Medulla oblongata (tissue), 1 donor: ENCODE results near the gene SH3BGRL2.

Source experiments
- DNase-seq: peaks from one replicate; pipeline ENCODE4 v3.0.0-alpha.2; 2015; ENCODE audit errors: extremely low spot score

SH3BGRL2 gene

DNA sequence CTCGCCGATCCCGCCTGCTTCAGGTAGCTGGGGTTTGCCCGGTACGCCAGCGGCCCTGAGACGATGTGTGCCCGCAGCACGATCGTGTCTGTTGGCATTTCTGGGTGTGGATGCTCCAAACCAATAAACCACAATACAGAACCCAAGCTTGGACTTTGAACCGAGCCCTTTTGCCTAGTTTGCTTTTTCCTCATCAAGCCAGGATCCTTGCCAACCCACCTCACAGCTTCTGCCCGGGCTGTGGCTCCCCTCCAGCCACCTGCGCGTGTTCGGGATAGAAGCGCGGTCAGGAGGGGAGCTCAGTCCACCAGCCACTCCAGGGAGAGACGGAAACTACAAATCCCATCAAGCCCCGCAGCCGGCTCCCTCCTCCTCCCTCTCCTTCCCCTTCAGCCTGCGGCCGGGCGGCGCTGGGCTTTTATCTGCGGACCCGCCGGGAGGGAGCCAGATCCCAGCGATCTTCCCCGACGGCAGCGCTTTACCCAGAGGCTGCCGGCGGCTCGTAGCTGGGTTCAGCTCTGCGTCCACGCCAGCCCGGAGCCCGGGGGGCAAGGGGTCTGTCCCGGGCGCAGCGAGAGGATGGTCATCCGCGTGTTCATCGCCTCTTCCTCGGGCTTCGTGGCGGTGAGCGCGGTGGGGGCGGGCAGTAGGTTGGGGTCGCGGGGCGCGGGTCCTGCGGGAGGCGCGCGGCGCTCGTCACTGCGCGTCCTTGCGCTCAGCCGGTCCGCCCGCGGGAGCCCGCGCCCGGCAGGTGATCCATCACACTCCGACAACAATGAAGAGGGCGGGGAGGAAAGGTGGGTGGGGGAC lies at the start of gene SH3BGRL2:
Gene SH3BGRL2 (plus strand): TSS at position 447 of the 810 bp plus-strand sequence. CDS start 133 bp downstream, at position 580.
- peak; percentile 74 for DNase-seq

DNA sequence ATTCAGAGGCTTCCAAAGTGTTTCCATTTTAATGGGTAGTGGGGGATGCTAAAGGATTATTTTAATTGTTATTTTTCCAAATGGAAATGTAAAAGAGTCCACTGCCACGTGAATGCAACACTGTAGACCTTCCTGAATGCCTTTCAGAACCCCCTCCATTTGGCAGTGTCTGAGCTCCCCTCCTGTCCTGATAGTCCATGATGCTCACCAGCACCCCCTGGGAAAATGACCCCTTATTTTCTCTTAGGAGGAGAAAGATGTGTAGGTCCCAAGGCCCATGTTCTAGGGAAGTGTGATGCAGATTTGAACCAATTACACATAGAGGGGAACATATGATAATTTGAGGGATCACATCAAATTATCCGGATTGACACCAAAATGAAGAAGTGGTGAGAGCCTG lies 46.8 kb upstream of the SH3BGRL2 start:
- DNase-seq, result no peak

DNA sequence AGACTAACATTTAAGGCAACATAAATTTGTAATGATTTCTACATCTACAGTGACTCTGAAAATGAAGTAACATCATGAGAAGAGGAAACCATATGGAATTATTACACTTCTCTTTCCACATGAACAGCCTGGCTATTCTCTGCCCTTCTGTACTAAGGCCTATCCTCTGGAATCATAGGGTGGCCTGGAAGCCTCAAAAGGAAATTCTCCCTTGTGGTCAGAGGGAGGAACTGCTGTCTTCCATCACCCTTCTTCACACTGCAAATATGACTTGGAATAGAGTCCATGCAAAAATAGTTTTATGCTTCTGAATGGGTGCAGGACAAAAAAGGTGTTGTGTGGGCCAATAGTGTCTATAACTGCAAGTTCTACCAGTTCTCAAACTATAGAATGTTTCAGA lies 44.6 kb upstream of the SH3BGRL2 start:
- DNase-seq, result no peak

DNA sequence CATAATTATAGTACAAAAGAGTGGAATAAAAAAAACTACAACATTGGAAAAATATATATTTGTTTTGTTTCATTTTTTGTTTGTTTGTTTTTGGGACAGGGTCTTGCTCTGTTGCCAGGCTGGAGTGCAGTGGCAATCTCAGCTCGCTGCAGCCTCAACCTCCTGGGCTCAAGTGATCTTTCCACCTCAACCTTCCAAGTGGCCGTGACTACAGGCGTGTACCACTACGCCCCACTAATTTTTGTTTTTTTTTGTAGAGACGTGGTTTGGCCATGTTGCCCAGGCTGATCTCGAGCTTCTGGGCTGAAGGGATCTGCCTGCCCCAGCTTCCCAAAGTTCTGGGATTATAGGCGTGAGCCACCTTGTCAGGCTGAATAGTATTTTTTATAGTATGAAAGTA lies 41.4 kb upstream of the SH3BGRL2 start:
- no peak for DNase-seq

DNA sequence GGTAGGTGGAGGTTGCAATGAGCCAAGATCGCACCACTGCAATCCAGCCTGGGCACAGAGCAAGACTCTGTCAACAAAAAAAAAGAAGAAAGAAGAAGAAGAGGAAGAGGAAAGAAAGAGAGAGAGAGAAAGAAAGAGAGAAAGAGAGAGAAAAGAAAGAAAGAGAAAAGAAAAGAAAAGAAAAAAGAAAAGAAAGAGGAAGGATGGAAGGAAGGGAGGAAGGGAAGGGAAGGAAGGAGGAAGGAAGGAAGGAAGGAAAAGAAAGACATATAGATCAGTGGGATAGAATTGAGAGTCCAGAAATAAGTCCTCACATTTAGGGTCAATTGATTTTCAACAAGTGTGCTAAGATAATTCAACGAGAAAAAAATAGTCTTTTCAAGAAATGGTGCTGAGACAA lies 34.0 kb upstream of the SH3BGRL2 start:
- no peak for DNase-seq

DNA sequence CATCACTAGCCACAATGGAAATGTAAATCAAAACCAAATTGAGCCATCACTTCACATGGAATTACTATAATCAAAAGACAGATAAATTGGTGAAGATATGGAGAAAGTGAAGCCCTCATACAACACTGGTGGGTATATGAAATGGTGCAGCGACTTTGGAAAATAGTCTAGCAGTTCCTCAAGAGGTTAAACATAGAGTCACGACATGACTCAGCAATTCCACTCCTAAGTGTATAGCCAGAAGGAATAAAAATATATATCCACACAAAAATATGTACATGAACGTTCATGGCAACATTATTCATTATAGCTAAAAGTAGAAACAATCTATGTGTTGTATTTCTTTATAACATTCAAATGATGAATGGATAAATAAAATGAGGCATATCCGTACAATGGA lies 33.1 kb upstream of the SH3BGRL2 start:
- no peak for DNase-seq

DNA sequence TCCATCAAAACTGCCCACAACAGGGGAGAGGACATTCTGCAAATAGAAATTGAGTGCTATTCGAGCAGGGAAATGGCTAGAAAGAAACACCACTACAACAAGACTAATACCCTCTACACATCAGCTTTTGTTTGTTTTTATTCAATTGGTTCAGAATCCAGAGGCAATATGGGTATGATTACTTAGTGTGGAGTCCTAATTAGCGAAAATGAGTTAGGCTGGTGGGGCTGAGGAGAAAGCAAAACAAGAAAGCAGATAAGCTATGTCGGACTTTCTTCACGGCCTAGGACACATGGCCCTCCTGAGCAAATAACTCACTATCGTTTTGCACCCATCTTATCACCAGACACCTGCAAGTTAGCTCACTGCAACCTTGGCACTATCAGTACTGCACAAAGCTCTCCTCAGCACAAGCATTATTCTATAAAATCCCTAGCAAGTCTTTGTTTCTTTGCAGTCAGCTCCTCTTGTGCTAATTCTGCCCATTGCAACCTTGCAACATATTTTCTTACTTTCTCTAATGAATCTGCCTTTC lies 31.3 kb upstream of the SH3BGRL2 start:
- no peak for DNase-seq

DNA sequence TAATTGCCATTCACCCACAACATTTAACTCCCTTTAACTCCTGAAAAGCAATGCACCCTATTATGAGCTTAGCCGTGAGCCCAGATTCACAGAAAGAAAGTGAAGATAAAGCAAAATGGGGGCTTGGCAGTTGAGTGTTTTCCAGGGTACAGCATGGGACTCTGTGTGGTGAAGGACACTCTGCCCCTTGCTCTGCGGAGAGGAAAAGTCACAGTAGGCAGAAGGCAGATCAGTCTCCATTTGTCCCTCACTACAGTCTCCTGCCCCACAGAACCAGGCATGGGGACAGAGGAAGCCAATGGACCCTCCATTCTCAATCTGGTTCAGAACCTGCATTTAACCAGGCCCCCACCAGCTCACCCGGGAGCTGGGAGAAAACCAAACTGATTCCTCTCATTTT lies 30.8 kb upstream of the SH3BGRL2 start:
- DNase-seq, result no peak

DNA sequence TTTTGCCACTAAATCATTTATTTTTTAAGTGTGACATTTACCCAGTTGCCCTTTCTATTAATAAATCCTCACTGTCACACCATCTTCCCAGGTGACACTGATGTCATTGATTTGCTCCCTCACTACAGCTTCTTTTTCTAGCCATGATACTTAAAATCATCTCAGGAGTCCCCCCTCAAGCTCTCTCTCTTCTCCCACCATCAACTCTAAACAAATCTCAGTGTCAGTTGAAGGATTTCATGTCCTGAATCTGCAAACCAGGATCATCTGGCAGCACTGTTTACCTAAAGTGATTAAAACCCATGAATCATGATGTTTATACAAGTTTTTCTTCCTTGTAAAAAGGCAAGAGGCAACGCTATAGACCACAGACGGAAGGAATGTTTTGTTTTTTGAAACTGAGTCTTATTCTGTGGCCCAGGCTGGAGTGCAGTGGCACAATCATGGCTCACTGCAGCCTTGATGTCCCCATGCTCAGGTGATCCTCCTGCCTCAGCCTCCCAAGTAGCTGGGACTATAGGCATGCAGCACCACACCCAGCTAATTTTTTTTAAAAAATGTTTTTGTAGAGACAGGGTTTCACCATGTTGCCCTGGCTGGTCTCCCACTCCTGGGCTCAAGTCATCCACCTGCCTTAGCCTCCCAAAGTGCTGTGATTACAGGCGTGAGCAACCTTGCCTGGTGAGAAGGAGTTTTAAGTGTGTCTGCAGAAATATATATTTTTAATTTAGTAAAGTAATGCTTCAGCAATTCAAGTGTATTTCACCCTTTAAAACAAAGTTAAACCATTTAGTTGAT lies 30.1 kb upstream of the SH3BGRL2 start:
- DNase-seq, result no peak

DNA sequence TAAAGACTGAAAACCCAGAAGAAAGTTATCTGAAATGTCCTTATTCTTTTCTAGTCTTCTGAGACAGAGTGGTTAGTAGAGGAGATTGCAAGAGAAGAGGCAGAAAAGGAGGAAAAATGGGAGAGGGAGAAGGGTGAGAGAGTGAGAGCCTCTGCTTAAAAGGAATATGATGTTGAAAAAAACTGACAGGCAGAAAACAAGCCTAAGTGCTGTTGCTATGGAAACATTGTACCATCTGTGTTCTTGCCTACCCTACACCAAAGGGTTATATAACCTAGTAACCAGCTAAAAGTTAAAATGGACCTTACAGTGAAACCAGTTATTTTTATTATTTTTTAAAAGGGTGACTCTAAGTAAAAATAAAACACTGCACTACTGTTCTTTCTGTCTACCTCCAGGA lies 28.3 kb upstream of the SH3BGRL2 start:
- no peak for DNase-seq

DNA sequence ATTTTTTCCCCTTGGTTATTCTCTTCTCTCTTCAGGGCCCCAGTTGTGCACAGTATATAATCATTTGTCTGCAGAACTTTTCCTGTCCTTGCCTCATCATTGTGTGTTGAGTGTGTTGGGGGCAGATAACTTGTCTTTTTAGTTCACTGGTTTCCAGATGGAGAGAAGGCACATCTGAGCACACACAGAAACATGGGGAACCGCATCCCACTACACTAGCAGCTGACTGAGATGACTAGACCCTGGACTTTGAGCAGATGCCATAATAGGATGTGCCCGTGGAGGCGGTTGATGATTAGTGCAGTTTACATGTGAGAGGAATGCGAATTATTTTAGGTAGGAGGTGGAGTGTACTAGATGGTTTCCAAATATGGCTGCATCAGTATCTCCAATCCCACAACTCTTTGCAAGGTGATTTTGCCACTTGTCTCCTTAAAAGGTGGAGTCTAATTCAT lies 26.5 kb upstream of the SH3BGRL2 start:
- DNase-seq, result no peak

DNA sequence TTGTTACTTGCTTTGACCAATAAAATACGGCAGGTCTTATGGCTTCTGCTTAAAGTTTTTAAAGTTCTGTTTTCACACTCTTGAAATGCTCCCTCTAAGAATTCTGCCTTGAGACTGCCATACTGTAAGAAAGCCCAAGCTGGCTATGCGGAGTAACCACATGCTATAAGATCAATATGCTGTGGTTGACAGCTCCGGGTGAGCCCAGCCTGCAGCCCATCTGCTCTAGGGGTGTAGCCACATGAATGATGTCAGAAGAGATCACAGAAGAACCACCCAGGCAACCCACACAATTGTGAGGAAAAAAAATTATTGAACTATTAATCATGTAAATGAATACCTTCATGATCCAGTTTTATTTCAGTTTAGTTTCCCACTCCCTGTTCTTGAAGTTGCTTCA lies 26.1 kb upstream of the SH3BGRL2 start:
- DNase-seq, result no peak

DNA sequence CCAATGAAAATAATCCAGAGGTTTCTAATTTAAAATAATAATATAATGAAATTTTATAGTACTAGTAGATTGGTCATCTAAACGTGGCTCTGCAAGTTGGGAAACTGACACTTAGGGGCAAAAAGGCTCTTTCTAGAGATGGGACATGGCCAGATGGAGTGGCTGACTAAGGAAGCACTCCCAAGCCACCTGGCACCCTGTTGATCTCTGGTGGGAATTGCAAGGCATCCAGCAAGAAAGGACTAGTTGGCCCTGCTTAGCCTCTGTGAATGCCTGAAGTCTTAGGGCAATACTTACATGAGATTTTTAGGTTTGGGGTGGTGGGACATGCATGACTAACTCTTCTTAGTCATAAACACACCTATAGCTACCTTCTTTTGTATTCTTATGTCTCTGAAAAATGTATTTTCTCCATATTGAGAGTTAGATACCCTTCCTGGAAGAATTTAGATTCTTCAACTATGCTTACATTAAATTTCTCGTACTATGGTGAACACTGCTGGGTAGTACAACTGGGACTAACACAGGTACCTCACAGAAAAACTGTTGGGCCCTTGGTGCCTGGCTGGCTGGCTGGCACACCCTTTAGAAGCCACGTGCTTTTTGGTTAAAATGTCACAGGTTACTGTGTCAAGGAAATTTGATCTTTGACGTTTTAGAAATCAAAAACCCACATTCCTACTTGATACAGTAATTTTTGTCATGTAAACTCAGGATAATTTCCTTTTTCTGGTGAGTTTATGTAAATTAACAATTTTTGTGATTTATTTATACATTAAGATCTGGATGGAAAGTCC lies 25.0 kb upstream of the SH3BGRL2 start:
- DNase-seq, result no peak

DNA sequence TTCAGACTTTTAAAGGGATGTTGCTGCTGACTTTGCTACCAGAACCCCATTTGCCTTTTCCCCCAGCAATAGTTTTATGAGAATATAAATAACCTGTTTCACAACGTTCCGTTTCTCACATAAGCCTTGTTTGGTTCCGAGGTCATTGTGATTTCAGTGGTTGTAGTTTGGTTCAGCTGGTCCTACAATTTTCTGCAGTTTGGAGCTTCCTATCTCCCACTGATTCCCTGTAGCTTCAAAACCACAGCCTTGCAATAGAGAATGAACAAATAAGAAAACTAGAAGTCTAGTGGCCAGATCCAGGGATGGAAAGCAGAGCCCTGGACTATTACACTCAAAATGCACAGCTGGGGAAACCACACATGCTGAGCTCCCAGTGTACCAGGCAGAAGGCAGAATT lies 24.1 kb upstream of the SH3BGRL2 start:
- no peak for DNase-seq

DNA sequence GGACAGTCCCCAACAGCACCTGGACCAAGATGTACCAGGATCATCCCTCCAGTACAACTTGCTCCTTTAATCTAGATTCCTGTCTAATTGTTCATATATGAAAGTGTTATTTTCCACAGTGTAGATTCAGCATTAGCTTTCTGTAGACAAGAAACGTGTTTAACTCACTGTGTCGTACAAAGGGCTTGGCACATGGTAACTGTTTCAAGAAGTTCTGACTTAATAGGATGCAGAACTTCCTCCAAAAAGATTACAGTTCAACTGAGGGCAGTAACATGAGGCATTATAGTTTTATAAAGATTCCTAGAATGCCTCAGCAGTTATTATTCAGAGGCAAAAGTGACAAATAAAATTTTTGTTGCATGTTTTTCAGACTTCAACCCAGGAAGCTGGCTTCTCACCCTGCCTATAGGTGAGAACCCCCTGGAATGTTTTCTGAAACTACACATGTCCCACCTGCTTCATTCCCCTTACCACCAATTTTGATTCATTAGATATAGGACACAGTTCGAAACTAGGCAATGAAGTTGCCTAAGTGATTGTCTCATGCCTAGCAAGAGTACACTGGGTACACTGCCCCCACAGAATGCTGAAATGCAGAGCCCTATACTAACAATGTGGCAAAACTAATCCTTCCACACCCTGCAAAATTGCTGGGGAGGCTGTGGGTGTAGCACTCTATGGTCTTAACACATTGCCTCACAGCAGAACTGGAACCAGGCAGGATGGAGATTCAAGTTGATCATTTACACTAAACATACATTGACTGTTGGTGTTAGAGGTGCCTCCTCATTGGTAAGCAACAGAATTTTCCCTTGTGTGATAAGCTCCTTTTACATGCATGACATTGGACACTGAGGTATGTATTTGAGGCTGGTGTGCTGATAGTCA lies 22.6 kb upstream of the SH3BGRL2 start:
- DNase-seq, result no peak

DNA sequence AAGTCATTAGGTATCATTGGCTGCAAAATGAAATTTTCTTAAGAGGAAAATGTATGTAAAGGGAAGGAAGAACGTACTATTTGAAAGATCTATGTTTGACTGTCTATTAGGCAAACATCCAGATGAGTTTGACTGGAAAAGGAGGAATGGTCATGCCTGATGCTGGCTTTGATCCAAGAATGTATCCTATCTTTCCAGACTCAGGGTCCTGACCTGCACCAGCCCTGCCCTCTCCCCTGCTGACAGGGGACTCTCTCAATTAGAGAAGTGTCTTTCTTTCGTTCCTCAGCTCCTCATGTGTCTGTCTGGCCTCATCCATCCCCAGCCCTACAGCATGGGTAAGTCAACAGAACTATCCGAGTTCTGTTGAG lies 21.9 kb upstream of the SH3BGRL2 start:
- no peak for DNase-seq

DNA sequence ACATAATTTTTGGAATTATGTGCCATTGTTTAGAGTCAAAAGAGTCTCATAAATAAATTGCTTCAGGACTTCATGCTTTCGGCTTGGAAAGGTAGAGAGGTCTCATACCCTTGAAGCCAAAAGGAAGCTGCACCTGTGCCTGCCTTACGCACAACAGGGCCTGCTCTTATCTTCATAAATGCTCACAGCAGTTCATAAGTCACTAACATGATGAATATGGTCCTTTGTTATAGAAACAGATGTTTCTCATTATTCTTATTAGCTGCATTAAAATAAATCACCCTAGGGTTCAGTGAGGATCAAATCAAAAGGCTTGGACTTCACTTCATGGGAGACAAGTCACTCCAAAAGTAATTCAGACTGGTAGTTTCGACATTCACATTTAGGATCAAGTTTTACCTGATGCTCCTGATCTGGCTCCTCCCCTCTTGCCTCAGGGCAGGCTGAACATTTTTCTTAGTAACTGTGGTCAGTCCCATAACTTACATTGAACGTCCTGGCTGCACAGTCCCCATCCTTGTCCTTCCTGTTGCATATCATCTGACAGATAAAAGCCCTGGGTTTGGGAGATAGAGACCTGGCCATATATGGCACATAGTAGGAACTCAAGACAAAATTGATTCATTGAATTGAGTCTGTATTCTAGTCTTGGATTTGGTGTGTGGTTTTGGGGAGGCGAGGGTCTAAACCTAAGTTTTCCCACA lies 20.7 kb upstream of the SH3BGRL2 start:
- DNase-seq, result no peak

DNA sequence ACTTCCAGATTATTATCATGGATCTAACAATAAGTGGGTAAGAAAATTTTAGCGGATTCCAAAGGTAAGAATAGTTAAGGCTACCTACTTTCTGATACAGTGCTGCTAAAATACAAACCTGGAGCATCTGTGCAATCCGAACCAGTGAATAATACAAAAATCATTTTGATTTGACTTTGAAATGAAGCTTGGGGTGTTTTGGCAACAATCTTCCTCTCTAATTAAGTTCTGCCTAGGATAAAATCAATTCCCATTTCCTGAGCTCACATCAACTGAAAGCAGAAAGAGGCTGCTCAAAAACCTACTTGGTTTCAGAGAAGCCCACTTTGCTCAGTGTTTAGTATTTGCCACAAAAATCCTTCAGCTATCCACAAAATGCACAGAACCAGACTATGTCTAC lies 18.7 kb upstream of the SH3BGRL2 start:
- DNase-seq, result no peak

DNA sequence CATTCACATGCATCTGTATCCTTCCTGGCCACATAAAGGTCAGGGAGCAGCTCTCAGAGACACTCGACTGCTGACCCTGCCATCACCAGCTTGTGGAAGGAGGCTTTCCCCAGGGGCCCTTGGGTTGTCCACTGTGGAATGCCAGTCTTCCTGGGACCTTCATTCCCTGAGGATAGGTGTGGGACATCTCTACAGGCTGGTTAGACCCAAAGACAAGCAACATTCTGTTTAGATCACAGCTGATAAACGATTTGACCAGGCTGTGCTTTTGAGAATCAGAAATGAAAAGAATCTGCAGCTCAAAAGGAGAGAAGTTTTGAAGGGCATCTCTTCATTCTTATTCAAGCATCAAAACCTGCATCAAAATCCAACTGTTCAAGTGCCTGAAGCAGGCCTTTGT lies 18.2 kb upstream of the SH3BGRL2 start:
- no peak for DNase-seq

DNA sequence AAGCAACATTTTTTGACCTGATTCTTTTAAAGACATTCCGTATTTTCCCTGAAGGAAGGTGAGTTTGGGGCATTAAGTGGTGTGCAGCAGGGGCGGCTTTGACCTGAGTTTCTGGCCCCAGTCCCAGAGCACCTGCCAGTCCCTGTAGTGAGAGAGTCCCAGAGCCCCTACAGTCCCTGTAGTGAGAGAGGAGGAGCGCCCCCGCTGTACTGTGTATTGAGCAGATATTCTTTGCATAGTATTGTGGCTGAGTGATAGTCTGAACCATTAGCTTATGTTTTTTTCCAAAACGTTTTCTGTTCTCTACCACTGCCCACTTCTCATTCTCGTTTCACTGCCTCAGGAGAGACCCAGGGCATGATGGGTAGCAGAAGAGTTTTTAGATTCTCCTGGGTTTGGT lies 17.2 kb upstream of the SH3BGRL2 start:
- no peak for DNase-seq
